Kidney glomerular epithelial cell (primary cell): ENCODE measurements around the gene ATP1A2.

ENCODE experiments used
- DNase-seq: peaks from one replicate; lab custom pipeline; 2025; lab: John Stamatoyannopoulos, UW

Gene ATP1A2

DNA sequence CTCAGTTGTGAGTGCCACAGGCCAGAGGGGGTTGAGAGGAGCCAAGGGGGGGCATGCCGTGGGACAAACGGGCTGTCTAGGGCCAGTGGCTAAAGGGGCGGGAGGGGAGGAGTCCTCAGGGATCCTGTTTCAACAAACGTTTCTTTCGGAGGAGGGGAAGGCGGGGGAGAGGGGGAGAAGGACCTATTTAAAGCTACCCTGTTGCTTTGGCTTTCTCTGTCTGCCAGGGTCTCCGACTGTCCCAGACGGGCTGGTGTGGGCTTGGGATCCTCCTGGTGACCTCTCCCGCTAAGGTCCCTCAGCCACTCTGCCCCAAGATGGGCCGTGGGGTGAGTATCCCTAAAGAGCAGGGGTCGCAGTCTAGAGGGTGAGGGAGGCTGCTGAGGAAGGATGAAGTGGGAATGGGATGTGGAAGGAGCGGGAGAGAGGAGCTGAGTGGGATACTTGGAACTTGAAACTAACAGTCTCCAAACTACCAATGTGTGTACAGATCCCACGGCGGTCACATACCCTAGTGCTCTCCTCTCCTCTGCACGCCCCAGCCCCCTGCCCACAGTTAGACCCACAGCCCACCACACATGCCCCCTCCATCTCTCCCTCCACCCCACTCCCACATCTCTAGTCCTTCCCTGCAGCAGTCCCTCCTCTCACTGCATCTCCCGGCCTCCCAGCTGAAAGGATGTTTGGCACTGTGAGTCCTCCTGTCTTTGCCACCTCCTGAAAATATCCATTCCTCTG is at the start of gene ATP1A2:
ATP1A2 (plus strand) TSS at position 215 of the 738 bp plus-strand sequence; CDS start at position 318, 103 bp downstream.
- DNase-seq = no peak

DNA sequence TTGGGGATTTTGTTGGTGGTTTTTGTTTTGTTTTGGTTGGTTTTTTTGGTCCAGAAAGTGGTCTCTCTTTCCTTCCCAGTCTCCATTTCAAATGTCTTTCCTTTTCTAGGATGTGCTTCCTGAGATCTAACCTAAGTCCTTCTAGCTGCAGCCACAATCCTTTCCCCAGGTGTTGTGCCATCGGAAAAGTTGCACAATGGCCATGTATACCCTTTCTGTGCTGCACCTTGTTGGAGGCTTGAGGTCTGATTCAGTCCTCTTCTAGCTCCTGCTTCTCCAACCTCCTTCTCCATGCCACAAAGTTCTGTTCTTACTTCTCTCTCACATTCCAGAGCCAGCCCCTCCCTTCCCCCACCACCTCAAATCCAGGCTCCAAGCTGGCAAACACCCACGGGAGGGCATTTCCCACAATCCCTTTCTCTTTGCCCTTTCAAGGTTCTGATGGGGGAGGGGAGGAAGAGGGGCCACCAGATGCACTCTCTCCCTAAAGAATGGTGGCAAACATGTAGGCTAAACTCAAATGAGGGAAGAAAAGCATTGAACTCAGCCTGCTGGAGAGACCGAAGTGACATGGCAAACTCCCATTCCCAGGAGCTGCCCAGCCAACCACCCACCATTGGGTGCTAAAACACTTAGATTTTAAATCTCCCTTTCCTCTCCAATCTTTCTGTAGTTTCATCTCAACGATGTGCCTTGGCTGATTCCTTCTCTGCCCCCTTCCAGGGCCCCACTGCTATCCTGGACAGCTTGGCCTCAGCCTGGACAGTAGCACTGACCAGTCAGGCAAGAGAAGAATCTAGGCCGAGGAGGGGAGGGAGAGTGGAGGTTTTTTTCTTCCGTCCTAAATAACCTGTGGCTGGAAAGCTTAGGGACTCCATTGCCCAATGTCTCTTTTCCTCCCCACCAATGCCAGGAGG is 48.5 kb upstream of the ATP1A2 start:
- no peak for DNase-seq

DNA sequence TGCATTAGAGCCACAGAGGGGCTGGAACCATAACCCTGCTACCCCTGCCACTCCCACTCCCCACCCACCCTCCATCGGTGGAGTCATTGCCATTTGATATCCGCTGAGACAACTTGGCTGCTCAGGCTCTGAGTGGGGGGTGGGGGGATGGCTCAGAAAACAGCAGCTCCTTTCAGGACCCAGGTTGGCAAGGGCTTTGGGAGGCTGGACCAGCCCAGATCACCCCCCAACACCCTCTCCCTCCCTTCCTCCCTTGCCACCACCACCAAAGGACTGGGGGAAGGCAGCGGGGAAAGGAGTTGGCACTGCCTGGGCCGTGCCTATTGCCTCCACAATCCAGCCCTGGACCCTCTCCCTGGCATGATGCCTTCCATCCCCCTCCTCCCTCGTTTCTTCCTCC is 47.3 kb upstream of the ATP1A2 start:
- no peak for DNase-seq

DNA sequence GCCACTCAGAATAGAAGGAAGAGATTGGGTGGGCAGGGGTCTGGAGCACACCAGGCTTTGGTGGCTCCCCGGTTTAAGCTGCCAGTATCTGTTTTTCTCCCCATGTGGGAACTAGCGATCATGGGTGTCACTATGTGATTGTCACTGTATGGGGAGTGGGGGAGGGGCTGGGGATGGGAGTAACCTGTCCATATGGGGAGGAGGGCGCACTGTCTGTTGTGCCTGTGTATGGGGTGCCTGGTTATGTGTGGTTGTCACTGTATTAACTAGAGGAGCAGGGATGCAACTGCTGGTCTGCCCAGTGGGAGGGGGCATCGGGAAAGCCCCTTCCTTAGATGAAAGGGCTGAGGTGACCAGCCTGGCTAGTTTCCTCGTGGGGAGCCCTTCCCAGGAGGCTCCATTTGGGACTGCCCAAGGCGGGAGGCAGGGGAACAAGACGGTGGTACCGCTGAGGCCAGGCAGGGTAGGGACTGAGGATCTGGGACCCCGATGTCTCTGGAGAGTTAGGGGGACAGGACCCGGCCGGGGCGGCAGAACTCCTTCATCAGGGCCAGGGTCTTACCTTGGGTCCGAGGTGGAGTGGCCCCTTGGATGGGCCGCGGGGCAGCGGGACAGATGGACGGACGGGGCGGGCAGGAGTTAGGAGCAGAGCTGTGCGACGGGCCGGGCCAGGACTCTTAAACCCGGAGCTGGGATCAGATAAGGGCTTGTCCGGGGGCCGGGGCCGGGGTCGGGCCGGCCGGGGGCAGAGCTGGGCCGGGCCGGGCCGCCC is 45.9 kb upstream of the ATP1A2 start, which contains the start of gene KCNJ10:
KCNJ10 (minus strand) TSS at position 701 of the 772 bp plus-strand sequence. CDS start 27,628 bp downstream, outside the sequence.
- no peak for DNase-seq

DNA sequence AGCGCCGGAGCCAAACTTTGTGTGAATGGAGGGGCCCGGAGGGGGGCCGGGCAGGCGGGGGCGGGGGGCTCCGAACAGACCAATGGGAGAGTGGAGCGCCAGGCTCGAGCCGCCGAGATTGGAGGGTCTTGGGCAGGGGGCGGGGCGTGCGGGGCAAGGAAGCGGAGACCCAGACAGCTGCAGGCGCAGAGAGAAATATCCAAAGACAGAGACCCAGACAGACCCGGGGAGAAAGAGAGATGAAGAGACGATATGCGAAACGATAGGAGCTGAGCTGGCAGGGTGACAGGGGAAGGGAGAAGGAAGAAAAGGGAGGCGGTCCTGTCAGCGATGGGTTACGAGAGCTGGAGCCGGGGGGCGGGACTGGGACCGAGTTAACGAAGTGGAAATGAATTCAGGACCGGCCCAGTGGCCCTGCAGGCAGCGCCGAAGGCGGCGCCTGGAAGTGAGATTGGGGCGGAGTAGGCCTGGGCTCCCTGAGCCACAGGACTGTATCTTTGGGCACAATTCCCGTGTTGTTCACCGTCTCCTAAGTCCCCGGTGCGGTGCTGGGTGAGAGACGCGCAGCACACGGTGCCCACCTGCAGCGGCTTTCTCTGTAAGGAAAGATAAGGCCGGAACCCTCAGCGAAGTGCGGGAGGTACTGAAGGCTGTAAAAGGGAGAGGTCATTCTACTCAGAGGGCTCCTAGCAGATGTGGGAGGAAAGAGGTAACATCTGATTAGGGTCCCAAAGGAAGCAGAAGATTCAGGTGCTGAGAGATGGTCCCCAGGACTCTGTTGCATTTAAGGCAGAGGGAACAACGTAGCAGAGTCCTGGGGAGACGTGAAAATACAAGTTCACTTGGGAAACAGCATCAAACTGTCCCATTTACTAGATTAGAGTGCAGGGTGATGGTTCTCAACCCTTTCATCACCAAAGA is 45.1 kb upstream of the ATP1A2 start:
- peak; percentile 23 for DNase-seq

DNA sequence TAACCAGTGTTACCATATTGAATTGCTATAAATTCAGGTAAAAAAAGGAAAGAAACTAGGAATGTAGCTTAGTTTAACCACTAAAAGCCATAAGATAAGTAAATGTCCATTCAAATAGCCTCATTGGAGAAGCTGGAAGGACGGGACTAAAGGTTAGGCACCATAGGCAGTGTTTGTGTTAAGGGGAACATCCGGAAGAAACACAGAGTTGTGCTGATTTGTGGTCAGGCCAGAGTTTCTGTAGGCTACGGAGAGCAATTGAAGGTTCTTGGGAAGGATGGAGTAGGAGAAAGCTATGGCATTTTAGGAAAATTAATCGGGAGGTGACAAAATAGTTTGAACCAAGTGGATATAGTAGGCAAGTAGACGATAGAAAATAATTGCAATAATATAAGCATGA is 44.3 kb upstream of the ATP1A2 start:
- no peak for DNase-seq

DNA sequence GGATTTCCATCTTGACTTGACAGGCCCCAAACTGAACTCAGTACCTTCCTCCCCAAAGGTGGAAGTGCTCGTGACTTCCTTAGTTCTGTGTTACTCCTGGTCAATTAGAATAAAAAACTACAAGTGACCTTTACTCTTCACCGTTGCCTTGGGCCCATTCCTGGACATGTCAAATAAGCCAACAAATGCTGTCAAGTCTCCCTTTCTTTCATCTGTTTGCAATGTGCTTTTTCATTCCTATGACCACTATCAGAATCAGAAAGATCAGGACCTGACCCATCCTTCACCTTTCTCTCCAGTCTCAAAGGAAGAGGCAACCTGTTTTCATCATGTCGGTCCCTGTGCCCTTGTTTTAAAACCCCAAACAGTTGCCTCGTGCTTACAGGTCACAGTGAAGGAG is 40.7 kb upstream of the ATP1A2 start:
- no peak for DNase-seq

DNA sequence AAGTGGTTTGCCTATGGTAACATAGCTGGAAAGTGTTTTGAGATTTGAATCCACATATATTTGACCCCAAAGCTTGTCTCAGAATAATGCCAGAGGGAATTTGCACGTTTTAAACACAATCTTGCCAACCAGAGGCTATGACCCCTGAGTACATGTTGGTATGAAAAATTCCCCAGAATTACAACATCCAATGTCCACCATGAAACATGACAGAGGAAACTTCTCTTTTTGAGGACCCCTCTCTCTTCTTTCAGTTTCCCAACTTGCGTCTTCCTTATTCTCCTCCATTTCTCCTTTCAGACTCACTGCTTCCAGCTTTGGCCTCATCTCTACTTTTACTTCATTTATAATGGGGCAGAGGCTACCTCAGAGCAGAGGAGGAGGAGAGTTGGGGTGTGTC is 39.7 kb upstream of the ATP1A2 start:
- DNase-seq = no peak

DNA sequence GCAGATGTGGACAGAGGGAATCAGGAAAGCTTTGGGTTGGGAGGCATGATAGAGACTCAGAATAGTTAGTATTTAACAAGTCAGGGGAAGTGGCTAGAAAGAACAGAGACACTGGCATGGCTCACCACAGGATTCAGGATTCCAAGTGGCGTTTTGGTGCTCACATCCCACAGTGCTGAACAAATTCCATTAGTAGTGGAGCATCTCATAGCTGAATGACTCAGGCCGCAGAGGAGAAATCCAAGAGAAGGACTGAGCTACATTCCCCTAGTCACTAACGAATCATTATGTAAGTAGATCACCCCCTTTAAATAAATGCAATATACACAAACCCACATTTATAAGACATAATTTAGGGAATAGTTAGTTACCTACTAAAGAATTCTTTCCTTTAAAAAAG is 39.3 kb upstream of the ATP1A2 start:
- DNase-seq = peak; percentile 23

DNA sequence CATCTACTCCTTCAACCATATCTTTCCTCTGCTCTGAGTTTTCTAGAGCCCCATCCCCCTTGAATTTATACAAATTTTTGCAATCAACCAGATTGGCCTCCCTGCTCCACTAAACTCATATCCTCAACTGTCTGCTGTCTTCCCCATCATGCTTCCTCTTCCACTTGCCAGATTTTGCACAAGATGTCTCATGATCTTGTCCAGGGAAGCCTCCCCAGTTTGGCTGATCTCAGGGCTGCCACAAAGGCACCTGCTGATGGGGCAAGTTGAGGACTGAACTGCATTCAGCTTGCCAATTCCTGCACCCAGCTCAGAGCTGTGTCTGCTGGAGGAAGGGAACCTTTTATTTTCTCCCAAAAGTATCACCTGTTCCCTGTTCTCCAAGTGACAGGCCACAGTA is 38.1 kb upstream of the ATP1A2 start:
- no peak for DNase-seq

DNA sequence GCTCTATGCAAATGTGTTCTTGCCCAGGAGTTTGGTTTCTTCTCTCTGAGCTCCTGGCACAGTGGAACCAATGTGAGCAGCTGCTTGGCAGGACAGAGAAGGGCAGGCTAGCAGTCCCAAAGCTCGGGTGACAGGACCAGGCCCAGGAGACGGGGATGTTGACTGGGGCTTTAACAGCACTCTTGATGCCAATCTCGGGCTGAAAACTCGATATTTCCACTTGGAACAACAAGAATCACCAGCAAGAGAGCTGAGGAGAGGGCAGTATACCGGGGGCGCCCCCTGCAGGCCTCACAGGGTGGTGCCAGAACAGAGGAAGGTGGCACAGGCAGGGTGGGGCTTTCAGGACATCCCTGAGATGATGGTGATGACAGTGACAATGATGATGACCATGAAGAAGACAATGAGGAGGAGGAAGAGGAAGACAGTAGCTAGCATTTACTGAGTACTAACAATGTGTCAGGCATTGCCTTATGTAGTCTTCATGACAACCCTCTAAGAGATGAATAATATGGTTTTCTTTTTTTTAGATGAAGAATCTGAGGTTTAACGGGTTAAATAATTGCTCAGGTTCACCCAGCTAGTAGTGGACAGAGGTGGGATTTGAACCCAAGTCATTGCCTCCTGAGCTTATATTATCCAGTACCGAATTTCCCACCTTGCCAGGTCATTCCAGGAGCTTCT is 36.9 kb upstream of the ATP1A2 start:
- DNase-seq = peak; percentile 5

DNA sequence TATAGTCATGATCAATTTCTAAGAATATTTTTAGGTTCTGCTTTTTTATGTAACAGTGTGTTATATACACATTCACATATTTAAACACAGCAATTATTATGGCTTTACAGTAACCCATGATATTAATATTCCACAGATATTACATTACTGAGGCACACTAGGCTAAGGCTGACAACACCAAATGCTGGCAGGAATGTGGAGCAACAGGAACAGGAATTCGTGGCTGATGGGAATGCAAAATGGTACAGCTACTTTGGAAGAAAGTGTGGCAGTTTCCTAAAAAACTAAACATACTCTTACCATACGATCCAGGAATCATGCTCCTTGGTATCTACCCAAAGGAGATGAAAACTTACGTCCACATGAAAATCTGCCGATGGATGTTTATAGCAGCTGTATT is 36.1 kb upstream of the ATP1A2 start:
- DNase-seq = no peak

DNA sequence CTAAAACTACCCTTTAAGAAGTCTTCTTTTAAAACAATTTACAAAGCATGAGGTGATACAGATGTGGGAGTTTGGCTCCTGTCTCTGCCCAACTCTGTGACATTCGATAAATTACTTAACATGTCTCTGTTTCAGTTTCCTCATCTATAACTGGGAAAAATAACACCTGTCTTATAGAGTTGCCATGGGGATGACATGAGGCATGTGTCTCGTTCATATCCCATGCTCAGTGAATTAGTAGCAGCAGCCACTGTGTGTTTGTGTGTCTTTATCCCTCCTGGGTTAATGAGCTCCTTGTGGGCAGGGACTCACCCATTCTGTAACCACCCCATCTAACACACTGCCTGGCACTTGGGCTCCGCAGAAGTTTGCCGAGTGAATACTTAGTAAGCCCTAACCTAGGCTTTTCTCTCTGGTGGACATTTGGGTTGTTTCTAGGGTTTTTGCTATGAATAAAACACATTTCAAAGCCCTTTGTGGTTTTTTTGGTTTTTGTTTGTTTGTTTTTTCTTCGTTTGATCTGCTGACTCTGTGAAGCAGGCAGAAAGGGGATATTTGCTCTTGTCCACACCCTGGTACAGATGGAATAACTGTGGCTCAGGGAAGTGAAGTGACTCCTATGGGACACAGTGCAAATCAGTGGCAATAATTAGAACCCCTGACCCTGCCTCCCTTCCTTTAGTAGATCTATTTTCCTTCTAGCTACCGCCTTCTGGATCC is 35.0 kb upstream of the ATP1A2 start:
- DNase-seq = no peak

DNA sequence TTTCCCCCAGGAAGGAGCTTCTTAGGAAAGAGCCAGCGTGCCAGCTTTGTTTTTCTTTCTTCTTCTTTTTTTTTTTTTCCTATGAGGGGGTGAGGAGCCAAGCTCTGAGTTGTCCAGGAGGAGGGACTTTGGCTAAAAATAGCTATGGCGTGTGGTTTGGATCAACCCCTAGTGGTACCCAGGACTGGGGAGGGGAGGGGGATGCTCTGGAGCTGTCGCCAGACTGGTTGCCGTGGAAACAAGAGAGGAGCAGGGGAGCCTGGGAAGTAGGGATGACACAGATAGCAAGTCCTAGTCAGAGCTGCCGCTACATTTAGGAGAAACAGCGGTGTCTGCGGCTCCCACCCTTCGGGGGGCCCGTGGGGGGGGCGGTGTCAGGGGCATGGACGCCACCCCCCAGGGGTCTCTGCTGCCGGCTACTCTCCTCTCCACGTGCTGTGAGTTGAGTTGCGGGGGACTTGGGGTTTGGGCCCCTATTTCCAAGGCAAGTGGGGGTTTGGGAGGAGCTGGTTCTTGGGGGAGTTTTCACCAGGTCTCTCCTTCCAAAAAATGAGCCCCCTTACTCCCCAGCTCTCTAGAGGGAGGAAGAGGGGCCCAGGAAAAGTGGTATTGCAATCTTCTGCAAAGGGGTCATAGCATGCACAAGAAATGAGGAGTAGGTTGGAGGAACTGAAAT is 34.2 kb upstream of the ATP1A2 start, which contains the start of gene KCNJ9:
KCNJ9 (plus strand) TSS at position 278 of the 676 bp plus-strand sequence. CDS start 2,493 bp downstream, outside the sequence.
- no peak for DNase-seq

DNA sequence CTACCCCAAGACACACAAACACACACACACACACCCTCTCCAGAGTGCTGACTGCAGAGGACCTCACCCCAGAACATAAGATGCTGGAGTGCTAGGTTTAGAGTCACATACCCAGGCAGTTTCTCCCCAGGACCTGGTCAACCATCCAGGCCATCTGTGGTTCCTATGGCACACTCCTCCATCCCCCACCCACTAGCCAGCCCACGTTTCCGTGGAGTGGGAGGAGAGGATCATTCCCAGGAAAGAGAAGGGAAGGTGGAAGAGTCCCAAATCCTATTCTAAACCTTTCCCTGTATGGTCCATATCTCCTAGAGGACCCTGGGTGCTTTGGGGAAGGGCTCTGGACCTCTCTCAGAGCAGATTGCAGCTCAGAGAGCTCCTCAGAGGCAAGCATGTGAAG is 33.1 kb upstream of the ATP1A2 start:
- DNase-seq = no peak

DNA sequence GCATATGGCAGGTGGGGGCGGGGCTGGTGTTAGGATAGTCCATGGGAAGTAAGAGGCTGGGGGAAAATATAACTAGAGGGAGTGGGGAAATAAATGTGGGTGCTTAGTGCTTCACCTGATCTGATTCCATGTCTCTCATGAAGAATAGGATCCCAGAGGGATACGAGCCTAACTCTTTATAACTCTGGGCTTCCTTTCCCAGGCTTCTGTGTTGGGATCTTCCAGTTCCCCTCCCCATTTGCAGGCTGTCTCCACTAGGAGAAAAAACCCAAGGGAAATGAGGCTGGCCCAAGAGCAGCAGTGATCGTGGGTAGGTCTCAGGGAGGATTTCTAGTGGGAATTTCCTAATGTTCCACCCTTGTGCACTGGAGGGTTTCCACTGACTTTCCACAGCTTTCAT is 32.6 kb upstream of the ATP1A2 start:
- no peak for DNase-seq

DNA sequence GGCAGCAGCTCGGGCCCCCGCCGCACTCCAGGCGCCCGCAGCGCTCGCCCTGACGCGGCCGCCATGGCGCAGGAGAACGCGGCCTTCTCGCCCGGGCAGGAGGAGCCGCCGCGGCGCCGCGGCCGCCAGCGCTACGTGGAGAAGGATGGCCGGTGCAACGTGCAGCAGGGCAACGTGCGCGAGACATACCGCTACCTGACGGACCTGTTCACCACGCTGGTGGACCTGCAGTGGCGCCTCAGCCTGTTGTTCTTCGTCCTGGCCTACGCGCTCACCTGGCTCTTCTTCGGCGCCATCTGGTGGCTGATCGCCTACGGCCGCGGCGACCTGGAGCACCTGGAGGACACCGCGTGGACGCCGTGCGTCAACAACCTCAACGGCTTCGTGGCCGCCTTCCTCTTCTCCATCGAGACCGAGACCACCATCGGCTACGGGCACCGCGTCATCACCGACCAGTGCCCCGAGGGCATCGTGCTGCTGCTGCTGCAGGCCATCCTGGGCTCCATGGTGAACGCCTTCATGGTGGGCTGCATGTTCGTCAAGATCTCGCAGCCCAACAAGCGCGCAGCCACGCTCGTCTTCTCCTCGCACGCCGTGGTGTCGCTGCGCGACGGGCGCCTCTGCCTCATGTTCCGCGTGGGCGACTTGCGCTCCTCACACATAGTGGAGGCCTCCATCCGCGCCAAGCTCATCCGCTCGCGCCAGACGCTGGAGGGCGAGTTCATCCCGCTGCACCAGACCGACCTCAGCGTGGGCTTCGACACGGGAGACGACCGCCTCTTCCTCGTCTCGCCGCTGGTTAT is 31.4 kb upstream of the ATP1A2 start:
- peak; percentile 42 for DNase-seq

DNA sequence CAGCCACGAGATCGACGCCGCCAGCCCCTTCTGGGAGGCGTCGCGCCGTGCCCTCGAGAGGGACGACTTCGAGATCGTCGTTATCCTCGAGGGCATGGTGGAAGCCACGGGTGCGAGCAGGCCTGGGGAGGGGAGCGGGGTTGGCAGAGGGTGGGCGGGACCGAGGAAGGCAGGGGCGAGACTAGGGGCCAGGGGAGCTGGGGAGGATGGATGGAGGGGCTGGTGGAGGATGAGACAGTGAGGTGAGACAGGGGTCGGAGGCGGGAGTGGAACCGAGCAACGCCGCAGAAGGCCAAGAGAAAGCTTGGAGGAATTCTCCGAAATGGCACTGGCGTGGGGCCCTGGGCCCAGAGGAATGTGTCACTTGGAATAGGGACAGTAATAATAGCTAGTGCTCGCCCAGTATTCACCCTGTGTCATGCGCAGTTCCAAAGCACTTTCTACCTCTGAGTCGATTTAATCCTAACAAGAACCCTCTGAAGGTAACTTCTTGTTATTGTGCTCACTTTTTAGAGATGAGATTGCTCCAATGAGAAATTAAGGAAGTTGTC is 30.7 kb upstream of the ATP1A2 start:
- no peak for DNase-seq
